HG03095 (cell line): ENCODE measurements around the gene PSPC1.
"Not testable (repeated sequence)": the region's sequence is repeated elsewhere in the genome, so short reads cannot be mapped to it uniquely, and the experiment has no call there.

ENCODE experiments used
- ATAC-seq: cut with Tn5 transposase; IDR thresholded peaks from one replicate; pipeline ENCODE4 v1.9.1; 2021; ENCODE audit warnings: moderate library complexity; ENCODE audit not compliant: unreplicated experiment

Gene PSPC1

GRCh38 chr13:19782727-19783682 lies at the start of gene PSPC1:
Gene PSPC1, minus strand, starts transcription at chr13:19782945. Its CDS starts 188 bp downstream, at chr13:19782757.
- ATAC-seq, result peak; percentile 75

GRCh38 chr13:19822673-19823072 lies 39.9 kb upstream of the PSPC1 start:
- no peak for ATAC-seq

GRCh38 chr13:19818223-19818842 lies 35.6 kb upstream of the PSPC1 start:
- ATAC-seq, result no peak

DNA sequence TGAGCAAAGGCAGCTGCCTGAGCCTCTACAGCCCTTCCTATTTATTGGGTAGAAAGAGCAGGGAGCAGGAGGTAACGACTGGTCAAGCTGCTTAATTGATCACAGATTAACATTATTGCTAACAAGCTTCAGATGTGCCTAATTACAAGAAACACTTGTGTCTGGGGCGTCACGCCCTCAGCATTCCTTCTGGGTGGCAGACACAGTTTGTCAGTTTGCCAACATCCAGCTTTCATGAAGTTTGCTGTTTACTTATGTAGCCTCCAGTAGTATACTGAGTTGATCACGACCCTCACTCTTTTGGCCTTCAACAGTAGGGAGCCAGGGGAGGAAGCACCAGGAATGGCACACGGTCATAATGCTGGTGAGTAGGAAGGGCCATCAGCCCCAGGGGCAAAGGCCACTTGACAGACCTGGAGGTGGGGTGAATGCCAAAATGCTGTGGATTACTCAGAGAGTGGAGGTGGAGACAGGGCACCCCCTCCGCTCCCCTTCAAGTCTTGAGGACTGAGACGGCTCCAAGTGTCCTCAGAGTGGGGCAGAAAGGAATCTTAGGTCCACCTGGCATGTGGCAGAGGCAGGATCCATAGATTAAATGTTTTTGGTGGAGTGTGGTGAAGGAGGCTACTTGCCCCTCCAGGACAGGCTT lies 34.9 kb upstream of the PSPC1 start:
- no peak for ATAC-seq

DNA sequence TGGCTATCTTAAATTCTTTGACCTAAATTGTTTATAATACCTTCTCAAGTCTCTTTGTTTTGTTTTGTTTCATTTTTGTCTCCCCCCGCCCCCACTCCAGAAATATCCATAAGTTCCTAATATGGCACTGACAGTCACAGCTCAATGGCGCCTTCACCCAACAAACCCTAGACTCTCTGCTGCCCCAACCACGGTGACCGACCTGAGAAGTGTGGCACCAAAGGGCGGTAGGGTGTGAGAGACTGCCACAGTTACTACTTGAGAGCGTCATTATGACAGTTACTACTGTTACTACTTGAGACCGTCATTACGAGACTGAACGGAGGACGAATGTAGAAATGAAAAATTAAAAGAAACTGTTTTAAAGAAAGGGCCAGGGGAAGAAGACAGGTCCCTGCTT lies 34.4 kb upstream of the PSPC1 start:
- ATAC-seq, result no peak

- not testable (repeated sequence) for ATAC-seq
These were observed 33.1 kb upstream of the PSPC1 start for GRCh38 chr13:19815842-19816241.

GRCh38 chr13:19810996-19811881 lies 28.5 kb upstream of the PSPC1 start:
- no peak for ATAC-seq

- ATAC-seq, result no peak
These were observed 27.4 kb upstream of the PSPC1 start for GRCh38 chr13:19810151-19810550.

DNA sequence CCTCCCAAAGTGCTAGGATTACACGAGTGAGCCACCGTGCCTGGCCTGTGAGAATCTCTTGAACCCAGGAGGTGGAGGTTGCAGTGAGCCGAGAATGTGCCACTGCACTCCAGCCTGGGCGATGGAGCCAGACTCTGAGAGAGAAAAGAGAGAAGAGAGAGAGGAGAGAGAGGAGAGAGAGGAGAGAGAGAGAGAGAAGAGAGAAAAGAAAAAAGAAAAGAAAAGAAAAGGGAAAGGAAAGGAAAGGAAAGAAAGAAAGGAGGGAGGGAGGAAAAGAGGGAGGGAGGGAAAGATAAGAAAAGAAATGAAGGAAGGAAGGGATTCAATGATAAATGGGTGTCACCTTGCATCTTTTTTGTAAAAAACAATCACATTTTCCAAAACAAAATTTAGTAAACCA lies 23.0 kb upstream of the PSPC1 start:
- no peak for ATAC-seq

GRCh38 chr13:19795956-19796355 lies 13.2 kb upstream of the PSPC1 start:
- no peak for ATAC-seq

DNA sequence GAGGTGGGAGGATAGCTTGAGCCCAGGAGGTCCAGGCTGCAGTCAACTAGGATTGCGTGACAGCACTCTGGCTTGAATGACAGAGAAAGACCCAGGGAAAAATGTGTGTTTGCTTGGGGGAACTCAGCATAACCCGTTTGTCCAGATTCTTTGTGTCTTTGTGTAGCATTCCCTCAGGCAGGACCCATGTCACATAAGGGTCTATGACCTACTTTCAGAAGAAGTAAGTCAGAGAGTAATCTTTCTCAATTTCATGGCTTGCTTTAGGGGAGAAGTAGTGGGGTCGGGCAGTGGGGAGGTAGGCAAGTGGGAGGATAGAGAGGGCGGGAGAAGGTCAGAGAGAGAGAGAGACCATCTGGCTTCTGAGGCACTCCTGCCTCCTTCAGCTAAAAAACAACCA lies 11.9 kb upstream of the PSPC1 start:
- no peak for ATAC-seq

GRCh38 chr13:19791953-19792537 lies 9.3 kb upstream of the PSPC1 start:
- ATAC-seq, result no peak

DNA sequence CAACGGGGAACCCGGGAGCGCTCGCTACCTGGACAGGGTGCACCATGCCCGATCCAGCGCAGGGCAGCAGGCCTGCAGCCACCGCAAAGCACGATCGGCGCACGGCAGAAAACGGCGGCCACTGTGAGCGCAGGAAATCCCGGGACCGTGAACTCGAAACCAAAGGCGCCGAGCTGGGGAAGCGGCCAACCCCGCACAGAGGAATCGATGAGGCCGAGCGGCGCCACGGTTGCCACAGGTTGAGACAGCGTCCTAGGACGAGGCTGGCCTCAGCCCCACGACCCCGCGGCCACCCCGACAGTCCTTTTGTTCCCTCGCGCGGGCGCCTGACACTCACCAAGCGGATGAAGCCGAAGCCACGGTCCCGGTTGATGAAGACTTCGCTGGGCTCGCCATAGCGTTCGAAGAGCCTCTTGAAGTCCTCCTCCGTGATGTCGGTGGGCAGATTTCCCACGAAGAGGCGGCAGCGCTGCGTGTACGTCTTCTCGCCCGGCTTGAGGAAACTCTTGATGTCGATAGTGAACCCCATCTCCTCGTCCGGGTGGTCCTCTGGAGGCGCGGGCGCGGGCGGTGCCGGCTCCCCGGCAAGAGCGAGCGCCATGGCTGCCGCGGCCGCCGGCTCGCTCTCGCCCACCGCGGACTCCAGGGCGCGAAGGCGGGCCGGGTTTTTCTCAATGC lies 557 bp downstream of the PSPC1 start:
- peak; percentile 30 for ATAC-seq

DNA sequence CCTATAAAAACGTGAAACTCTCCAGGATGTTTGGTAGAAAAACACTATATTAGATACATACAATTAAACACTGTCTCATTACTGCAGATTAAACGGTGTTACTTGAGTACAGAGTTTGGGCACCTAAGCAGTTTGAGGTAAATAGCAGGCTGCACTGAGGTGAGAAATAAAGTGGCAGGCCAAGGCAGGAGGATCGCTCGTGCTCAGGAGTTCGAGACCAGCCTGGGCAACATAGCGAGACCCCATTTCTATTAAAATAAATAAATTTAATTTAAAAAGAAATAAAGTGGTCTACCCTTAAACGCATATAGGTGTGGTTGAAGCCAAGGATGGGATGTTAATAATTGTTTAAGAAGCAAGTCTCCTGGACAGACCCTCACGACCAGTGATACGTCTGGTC lies 1.2 kb downstream of the PSPC1 start:
- ATAC-seq, result no peak

- ATAC-seq, result not testable (repeated sequence)
These were observed 1.9 kb downstream of the PSPC1 start for GRCh38 chr13:19780753-19781418.

DNA sequence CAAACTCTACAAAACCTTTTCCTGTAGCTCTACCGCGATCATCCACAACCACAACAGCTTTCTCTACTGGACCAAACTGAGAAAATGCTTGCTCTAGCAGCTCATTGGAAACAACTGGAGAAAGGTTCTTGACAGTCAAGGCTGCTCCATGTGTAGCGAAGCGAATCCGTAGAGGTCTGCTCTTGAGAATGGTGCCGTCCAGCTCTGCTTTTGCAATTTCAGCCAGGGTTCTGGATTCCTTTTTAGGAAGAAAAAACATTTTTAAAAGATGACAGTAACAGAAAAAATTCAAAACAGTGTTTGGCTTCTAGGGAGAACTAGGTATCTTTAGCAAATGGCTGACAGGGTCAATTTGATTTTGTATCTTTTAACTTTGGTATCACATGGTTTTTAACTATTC lies 10.4 kb downstream of the PSPC1 start:
- no peak for ATAC-seq

GRCh38 chr13:19769854-19770253 lies 12.9 kb downstream of the PSPC1 start:
- ATAC-seq, result no peak

DNA sequence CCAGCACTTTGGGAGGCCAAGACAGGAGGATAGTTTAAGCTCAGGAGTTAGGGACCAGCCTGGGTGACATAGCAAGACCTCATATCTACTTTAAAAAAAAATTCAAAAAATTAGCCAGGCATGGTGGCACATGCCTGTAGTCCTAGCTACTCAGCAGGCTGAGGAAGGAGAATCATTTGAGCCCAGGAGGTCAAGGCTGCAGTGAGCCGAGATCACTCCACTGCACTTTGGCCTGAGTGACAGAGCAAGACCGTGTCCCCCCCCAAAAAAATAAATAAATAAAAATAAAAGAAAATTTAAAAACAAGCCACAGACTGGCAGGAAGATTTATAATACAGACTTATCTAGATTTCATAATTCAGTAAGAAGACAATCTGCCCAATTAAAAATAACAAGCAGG lies 14.8 kb downstream of the PSPC1 start:
- no peak for ATAC-seq

GRCh38 chr13:19766591-19766990 lies 16.2 kb downstream of the PSPC1 start:
- ATAC-seq, result no peak
